ENCODE results near the gene LRRC36.

LRRC36 gene

DNA sequence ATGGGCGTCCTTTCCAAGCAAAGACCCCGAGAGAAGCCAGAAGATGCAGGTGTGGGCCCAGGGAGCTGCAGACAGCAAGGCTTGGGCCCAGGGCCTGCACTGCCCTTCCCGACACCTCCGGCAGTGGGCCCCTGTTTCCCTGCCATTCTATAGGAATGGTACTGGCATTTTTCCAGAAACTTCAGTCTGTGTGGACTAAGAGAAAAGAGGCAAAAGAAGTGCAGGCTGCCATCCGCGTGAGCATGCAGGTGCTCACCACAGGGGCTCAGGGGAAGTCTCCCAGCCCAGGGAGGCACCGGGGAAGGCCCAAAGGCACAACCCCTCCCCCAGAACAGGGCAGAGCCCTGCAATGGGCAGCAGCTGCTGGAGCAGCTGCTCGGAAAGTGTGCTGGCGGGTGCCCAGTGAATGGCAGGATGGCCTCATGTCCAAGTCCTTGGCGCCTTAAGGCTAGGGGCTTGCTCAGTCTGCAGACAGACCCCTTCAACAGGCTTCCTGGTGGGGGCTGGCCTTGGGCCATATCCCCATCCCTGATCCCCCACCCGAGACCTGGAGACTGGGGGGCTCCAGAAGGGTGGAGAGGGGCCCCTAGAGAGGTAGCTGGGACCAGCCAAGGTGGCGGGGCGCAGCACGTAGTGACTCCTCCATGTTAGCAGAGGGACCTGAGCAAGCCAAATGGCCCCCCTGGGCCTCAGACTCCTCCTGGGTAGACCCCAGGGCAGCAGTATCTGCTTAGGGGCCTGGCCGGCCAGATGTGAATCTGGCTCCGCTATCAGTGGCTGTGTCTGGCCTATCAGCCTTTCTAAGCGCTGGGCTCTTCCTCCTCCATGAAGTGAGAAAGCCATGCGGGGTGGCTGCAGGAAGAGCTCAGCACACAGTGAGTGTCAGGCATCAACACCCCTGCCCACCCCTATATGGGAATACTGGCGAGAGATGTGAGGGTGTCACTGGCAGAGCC lies 73.4 kb downstream of the LRRC36 start:
- Histone ChIP-seq H3K36me3 (no peaks in the 10 kb centered on the region), H3K9ac (no peak overlapping the region), H3K27ac (no peak overlapping the region), H3K27me3 (peaks cover 20% of the 10 kb centered on the region), H3K4me3 (no peak overlapping the region), H3K4me2 (peak overlapping the region; percentile 3; the same call in 1 of the 2 replicates), H3K9me3 (no peaks in the 10 kb centered on the region), H3K4me1 (peaks cover 28% of the 10 kb centered on the region), H4K20me1 (peaks cover 11% of the 10 kb centered on the region)
- no peak for TF ChIP-seq Cebpa-rat (IDR thresholded peaks at IDR 0.05)

DNA sequence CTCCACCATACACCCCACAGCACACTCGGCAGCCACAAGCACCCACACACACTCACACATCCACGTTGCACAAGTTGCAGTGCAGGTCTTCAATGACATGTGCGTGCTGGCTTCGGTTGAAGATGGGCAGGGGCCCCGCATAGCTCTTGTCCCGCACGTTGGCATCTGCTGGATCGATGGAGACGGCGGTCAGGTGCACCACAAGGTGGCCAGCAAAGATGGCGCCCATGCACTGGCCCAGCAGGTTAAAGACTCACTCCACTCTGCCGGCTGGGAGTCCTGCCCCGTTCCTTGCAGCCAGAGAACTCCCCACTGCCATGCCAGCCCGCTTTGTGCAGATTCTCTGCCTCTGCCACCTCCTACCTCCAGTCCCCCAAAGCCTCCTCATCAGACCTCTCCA lies 74.3 kb downstream of the LRRC36 start:
- peaks cover 2% of the 10 kb centered on the region for H4K20me1 ChIP-seq
- peaks cover 11% of the 10 kb centered on the region for H3K27me3 ChIP-seq
- H3K9ac ChIP-seq: no peak overlapping the region
- H3K9me3 ChIP-seq: no peaks in the 10 kb centered on the region
- no peaks in the 10 kb centered on the region for H3K36me3 ChIP-seq
- H3K27ac ChIP-seq: no peak overlapping the region
- TF ChIP-seq Cebpa-rat (IDR thresholded peaks at IDR 0.05): no peak
- no peak overlapping the region for H3K4me2 ChIP-seq
- no peak overlapping the region for H3K4me3 ChIP-seq
- H3K4me1 ChIP-seq: peaks cover 19% of the 10 kb centered on the region

DNA sequence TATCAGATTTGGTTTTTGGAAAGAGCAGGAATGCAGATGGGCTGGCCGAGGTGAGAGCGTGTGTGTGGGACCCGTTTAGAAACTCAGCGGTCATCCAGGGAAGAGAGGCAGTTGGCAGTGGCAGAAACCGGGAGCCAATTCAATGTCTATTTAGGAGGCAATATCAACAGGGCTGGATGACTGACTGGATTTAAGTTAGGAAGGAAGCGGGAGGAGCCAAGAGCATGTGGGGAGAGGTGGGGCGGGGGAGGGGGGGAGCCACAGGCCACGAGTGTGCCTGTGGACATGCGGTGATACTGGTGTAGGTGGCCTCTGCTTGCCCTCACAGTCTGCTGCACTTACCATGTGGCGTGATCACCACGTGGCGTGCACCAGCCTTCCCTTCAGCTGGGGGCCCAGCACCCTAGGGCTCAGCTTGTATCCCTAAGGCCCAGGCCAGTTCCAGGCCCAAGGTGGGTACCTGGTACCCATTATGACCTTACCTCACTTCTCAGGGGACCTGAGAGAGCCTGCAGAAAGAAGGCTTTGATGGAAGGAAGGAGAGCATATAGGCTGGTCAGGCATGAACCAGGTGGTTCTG lies 77.5 kb downstream of the LRRC36 start:
- H3K27me3 ChIP-seq: no peaks in the 10 kb centered on the region; the same call in 1 of the 2 replicates
- no peak overlapping the region for H3K9ac ChIP-seq
- no peaks in the 10 kb centered on the region for H3K36me3 ChIP-seq
- H3K4me1 ChIP-seq: 0 out of 2 replicates have a peak, but pooled peaks cover 7% of the 10 kb centered on the region
- H3K9me3 ChIP-seq: no peaks in the 10 kb centered on the region
- no peak for TF ChIP-seq Cebpa-rat (IDR thresholded peaks at IDR 0.05)
- H4K20me1 ChIP-seq: no peaks in the 10 kb centered on the region
- no peak overlapping the region for H3K27ac ChIP-seq
- H3K4me2 ChIP-seq: no peak overlapping the region
- no peak overlapping the region for H3K4me3 ChIP-seq

DNA sequence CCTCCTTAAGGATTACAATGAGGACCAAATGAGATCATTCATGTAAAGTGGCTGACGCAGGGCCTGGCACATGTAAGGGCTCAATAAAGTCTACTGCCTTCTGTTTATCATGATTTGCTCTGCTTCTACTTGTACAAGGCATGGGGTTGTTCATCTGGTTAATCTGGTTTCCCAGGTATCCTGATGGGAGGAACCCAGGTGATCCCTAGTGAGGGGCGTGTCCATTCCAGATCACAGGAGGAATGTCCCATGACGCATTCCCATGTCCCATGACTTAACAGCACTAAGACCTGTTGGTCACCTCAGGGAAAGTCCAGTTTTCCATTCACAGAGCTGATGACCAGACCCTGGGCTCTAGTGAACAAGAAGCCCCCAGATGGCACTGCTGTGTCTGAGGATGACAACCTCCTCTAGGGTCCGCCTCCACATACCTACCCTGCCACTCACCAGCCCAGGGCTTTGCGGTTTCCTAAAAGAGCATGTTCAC lies 78.2 kb downstream of the LRRC36 start:
- 0 out of 2 replicates have a peak, but pooled peaks cover 4% of the 10 kb centered on the region for H3K4me1 ChIP-seq
- H3K27me3 ChIP-seq: no peaks in the 10 kb centered on the region; the same call in 1 of the 2 replicates
- H3K36me3 ChIP-seq: no peaks in the 10 kb centered on the region
- H3K9me3 ChIP-seq: no peaks in the 10 kb centered on the region
- H3K4me3 ChIP-seq: no peak overlapping the region
- no peak overlapping the region for H3K9ac ChIP-seq
- no peaks in the 10 kb centered on the region for H4K20me1 ChIP-seq
- H3K27ac ChIP-seq: no peak overlapping the region
- no peak overlapping the region for H3K4me2 ChIP-seq
- no peak for TF ChIP-seq Cebpa-rat (IDR thresholded peaks at IDR 0.05)

DNA sequence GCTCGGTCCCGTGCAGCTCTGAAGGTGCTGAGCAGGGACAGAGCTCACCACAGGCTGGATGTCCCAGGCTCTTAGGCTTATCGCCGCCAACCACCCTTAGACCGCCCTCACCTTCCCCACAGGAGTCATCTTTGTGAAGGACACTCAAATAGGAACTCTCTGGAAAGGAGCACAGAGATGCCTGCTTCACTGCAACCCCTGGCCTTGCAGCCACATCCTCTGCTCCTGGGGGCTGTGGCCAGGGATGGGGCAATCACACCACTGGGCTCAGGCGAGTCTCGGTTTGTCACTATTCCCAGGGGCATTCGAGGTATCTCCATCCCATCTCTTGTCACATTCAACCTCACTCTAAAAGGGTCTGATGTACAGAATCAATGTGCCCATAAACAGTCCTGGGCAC lies 78.7 kb downstream of the LRRC36 start:
- Histone ChIP-seq H3K4me2 (no peak overlapping the region), H3K9ac (no peak overlapping the region), H4K20me1 (no peaks in the 10 kb centered on the region), H3K9me3 (no peaks in the 10 kb centered on the region), H3K4me3 (no peak overlapping the region), H3K36me3 (no peaks in the 10 kb centered on the region), H3K27ac (no peak overlapping the region), H3K27me3 (no peaks in the 10 kb centered on the region; the same call in 1 of the 2 replicates), H3K4me1 (no peaks in the 10 kb centered on the region)
- no peak for TF ChIP-seq Cebpa-rat (IDR thresholded peaks at IDR 0.05)

DNA sequence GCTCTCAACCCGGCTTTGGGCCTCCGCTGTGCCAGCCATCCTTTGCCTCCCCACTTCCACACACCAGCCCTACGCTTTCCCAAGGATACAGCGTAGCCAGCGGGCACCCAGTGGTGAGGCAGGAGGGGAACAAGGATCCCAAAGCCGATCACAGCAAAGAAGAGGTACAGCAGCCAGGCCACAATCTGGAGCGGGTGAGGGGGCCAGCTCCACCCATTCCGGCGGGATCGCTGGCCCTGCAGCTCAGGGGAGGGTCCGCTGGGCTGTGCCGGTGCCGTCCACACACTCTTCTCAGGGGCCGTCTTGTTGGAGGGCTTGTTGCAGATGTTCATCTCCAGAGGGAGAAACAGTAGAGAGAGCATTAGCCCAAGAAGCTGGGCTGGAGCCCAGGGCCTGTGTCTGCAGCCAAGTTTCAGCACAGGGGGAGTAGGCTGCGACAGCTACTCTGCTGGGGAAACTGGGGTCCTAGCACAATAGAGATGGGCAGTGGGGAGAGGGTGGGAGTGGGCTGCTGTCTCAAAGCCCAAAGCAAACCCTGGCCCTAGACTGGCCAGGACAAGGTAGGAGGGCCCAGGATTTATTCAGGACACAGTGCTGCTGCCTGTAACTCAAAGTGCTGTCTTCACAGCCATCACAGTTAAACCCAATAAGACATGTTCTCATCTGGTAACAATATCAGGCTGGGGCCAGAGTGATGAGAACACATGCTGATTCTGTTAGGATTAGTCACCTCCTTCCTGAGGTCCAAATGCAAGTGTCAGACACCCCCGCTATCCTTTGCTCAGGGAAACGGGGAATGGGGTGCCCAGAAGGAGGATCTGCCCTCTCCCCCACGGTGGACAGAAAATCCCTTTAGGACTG lies 79.7 kb downstream of the LRRC36 start:
- Histone ChIP-seq H3K27ac (no peak overlapping the region), H3K36me3 (no peaks in the 10 kb centered on the region), H3K4me2 (no peak overlapping the region), H3K27me3 (no peaks in the 10 kb centered on the region; the same call in 1 of the 2 replicates), H3K4me1 (no peaks in the 10 kb centered on the region), H3K9ac (no peak overlapping the region), H4K20me1 (no peaks in the 10 kb centered on the region), H3K4me3 (no peak overlapping the region), H3K9me3 (no peaks in the 10 kb centered on the region)
- TF ChIP-seq Cebpa-rat (IDR thresholded peaks at IDR 0.05): no peak

DNA sequence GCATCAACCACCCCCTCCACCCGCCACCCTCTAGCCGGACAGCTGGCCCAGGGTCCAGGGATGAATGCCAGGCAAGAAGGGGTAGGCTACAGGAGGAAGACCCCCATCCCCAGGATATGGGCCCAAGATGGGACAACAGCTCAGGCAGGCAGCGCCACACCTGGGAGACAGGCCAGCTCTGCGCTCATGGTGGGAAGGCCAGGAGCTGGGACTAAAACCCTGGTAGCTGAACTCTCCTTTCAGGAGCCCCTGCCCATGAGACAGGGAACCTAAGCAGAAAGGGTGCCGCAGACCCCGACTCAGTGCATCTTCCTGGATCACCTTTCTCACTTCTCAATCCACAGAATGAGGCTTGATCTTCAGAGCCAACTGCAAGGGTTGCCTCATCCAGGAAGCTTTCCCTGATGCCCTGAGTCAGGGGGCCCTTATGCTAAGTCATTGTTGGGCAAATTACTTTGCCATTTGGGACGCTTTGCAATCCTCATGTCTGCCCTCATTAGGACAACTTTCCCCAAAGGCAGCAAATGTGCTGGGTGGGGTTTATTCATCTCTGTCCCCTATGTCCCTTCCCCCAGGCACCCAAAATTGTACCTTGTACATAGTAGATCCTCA lies 80.7 kb downstream of the LRRC36 start:
- H3K4me3 ChIP-seq: no peak overlapping the region
- no peaks in the 10 kb centered on the region for H3K27me3 ChIP-seq
- H3K4me2 ChIP-seq: no peak overlapping the region
- no peaks in the 10 kb centered on the region for H3K9me3 ChIP-seq
- TF ChIP-seq Cebpa-rat (IDR thresholded peaks at IDR 0.05): no peak
- no peak overlapping the region for H3K27ac ChIP-seq
- no peaks in the 10 kb centered on the region for H3K36me3 ChIP-seq
- H3K9ac ChIP-seq: no peak overlapping the region
- no peaks in the 10 kb centered on the region for H3K4me1 ChIP-seq
- no peaks in the 10 kb centered on the region for H4K20me1 ChIP-seq

DNA sequence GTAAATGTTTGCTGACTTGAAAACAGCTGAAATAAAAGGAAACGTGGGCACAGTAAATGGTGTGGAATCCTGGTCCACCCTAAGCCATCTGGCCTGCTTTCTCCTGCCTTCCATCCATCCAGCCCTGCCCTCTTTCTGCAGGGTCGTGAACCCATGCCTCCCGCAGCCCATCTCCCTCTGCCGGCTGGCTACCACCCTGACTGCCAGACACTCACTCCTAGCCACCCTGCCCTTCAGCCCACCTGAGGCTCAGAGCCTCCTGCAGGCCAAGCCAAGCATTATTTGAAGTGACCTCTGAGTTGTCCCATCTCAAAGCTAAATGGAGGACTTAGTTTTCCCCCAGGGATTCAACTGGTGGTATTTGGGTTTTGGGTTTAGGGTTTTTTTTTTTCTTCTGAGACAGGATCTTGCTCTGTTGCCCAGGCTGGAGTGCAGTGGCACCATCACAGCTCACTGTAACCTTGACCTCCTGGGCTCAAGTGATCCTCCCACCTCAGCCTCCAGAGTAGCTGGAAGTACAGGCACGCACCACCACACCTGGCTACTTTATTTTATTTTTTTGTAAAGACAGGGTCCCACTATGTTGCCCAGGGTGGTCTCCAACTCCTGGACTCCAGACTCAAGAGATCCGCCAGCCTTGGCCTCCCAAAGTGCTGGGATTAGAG lies 81.3 kb downstream of the LRRC36 start:
- Histone ChIP-seq H3K27ac (no peak overlapping the region), H3K9me3 (no peaks in the 10 kb centered on the region), H3K27me3 (no peaks in the 10 kb centered on the region), H3K4me2 (no peak overlapping the region), H3K4me1 (no peaks in the 10 kb centered on the region), H3K36me3 (no peaks in the 10 kb centered on the region), H3K4me3 (no peak overlapping the region), H3K9ac (no peak overlapping the region), H4K20me1 (no peaks in the 10 kb centered on the region)
- TF ChIP-seq Cebpa-rat (IDR thresholded peaks at IDR 0.05): no peak

DNA sequence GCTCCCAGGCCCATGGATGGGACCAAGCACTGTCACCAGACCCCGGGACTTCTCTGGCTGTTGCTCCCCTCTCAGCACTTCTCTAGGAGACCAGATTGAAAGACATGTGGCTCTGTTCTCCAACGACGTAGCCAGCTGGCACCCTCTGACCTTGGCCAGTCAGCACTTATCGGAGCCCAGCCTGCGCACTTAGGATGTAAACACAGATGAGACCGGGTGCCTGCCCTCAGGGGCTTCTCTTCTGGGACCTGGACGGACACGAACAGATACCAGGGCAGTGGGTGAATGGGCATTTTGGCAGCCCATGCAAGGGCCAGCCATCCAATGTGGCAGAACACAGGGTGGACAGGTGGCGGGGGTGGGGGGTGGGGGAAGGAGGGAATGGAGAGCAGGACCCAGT lies 83.0 kb downstream of the LRRC36 start:
- no peaks in the 10 kb centered on the region for H3K4me1 ChIP-seq
- H3K27ac ChIP-seq: no peak overlapping the region
- no peak overlapping the region for H3K4me2 ChIP-seq
- no peaks in the 10 kb centered on the region for H3K36me3 ChIP-seq
- no peak overlapping the region for H3K4me3 ChIP-seq
- 0 out of 2 replicates have a peak, but pooled peaks cover 2% of the 10 kb centered on the region for H3K27me3 ChIP-seq
- H3K9me3 ChIP-seq: no peaks in the 10 kb centered on the region
- H3K9ac ChIP-seq: no peak overlapping the region
- TF ChIP-seq Cebpa-rat (IDR thresholded peaks at IDR 0.05): no peak
- H4K20me1 ChIP-seq: no peaks in the 10 kb centered on the region

All from BLaER1 (cell line).